ENCODE measurements around the gene DLGAP1. TPM values are rescaled to one million over a fixed set of nuclear protein-coding genes. Genes with fewer than 3 reads are reported as not detected.

Gene DLGAP1
- total and polyA plus RNA-seq, 2 of the 13 experiments (the other 11 are each of a cell fraction or from before 2014, with no cell fraction given): 0.01 TPM; not detected in 1

DNA sequence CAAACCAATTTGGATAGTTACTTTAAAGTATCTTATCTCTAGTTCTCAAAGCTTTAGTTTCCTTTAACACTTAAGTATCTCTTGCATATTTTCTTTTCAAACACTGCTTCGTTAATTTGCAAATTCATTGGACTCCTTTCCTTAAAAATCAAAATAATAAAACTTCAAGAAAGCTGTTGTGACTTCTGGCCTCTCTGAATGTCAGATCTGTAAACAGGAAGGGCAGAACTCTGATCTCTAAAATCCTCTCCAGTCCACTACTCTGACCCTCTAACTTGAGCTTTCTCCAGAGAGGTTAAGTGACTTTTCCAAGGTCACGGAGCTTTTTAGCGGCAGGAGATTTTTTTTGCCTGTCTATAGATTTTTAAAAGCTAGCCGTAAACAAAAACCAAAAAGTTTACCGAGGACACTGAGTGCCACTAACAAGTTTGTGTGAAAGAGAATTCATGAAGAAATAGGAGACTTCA lies 849.6 kb downstream of the DLGAP1 start (continued):
- TF ChIP-seq, protein P1, sequence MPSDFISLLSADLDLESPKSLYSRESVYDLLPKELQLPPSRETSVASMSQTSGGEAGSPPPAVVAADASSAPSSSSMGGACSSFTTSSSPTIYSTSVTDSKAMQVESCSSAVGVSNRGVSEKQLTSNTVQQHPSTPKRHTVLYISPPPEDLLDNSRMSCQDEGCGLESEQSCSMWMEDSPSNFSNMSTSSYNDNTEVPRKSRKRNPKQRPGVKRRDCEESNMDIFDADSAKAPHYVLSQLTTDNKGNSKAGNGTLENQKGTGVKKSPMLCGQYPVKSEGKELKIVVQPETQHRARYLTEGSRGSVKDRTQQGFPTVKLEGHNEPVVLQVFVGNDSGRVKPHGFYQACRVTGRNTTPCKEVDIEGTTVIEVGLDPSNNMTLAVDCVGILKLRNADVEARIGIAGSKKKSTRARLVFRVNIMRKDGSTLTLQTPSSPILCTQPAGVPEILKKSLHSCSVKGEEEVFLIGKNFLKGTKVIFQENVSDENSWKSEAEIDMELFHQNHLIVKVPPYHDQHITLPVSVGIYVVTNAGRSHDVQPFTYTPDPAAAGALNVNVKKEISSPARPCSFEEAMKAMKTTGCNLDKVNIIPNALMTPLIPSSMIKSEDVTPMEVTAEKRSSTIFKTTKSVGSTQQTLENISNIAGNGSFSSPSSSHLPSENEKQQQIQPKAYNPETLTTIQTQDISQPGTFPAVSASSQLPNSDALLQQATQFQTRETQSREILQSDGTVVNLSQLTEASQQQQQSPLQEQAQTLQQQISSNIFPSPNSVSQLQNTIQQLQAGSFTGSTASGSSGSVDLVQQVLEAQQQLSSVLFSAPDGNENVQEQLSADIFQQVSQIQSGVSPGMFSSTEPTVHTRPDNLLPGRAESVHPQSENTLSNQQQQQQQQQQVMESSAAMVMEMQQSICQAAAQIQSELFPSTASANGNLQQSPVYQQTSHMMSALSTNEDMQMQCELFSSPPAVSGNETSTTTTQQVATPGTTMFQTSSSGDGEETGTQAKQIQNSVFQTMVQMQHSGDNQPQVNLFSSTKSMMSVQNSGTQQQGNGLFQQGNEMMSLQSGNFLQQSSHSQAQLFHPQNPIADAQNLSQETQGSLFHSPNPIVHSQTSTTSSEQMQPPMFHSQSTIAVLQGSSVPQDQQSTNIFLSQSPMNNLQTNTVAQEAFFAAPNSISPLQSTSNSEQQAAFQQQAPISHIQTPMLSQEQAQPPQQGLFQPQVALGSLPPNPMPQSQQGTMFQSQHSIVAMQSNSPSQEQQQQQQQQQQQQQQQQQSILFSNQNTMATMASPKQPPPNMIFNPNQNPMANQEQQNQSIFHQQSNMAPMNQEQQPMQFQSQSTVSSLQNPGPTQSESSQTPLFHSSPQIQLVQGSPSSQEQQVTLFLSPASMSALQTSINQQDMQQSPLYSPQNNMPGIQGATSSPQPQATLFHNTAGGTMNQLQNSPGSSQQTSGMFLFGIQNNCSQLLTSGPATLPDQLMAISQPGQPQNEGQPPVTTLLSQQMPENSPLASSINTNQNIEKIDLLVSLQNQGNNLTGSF (CRISPR knock-in tag; IDR thresholded peaks at IDR 0.05): no peak
- TF ChIP-seq ZNF331 (CRISPR knock-in tag; IDR thresholded peaks at IDR 0.05) (no peak), ZNF615 (CRISPR knock-in tag; IDR thresholded peaks at IDR 0.05; ENCODE audit: borderline replicate concordance) (0 out of 2 replicates have a peak, but pooled peaks have one; percentile 29), MAF1 (CRISPR knock-in tag; IDR thresholded peaks at IDR 0.05; ENCODE audit: borderline replicate concordance) (no peak), ZNF207 (IDR thresholded peaks at IDR 0.05; ENCODE audit: borderline replicate concordance) (no peak), MBD4 (IDR thresholded peaks at IDR 0.05; ENCODE audit: borderline replicate concordance, low read length) (no peak), ZNF350 (CRISPR knock-in tag; IDR thresholded peaks at IDR 0.05; ENCODE audit: borderline replicate concordance, low read depth) (no peak), REXO4 (CRISPR knock-in tag; IDR thresholded peaks at IDR 0.05; ENCODE audit: borderline replicate concordance) (no peak), FOXA3 (CRISPR knock-in tag; IDR thresholded peaks at IDR 0.05) (0 out of 2 replicates have a peak, but pooled peaks have one; percentile 21), CTCF (CRISPR knock-in tag; IDR thresholded peaks at IDR 0.05) (no peak), MED1 (CRISPR knock-in tag; IDR thresholded peaks at IDR 0.05) (peak; percentile 20; the same call in 1 of the 2 replicates), ZNF75D (CRISPR knock-in tag; IDR thresholded peaks at IDR 0.05; ENCODE audit: borderline replicate concordance) (no peak), GRHL1 (CRISPR knock-in tag; conservative IDR thresholded peaks at IDR 0.05) (no peak), TAF1 (CRISPR knock-in tag; IDR thresholded peaks at IDR 0.05) (no peak), ZNF768 (CRISPR knock-in tag; IDR thresholded peaks at IDR 0.05) (peak; percentile 79; the same call in 1 of the 2 replicates)
- TF ChIP-seq, protein P2, sequence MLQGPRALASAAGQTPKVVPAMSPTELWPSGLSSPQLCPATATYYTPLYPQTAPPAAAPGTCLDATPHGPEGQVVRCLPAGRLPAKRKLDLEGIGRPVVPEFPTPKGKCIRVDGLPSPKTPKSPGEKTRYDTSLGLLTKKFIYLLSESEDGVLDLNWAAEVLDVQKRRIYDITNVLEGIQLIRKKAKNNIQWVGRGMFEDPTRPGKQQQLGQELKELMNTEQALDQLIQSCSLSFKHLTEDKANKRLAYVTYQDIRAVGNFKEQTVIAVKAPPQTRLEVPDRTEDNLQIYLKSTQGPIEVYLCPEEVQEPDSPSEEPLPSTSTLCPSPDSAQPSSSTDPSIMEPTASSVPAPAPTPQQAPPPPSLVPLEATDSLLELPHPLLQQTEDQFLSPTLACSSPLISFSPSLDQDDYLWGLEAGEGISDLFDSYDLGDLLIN (CRISPR knock-in tag; IDR thresholded peaks at IDR 0.05; ENCODE audit: borderline replicate concordance): no peak
- TF ChIP-seq, protein P3, sequence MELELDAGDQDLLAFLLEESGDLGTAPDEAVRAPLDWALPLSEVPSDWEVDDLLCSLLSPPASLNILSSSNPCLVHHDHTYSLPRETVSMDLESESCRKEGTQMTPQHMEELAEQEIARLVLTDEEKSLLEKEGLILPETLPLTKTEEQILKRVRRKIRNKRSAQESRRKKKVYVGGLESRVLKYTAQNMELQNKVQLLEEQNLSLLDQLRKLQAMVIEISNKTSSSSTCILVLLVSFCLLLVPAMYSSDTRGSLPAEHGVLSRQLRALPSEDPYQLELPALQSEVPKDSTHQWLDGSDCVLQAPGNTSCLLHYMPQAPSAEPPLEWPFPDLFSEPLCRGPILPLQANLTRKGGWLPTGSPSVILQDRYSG (CRISPR knock-in tag; IDR thresholded peaks at IDR 0.05): no peak
- TF ChIP-seq, protein P4, sequence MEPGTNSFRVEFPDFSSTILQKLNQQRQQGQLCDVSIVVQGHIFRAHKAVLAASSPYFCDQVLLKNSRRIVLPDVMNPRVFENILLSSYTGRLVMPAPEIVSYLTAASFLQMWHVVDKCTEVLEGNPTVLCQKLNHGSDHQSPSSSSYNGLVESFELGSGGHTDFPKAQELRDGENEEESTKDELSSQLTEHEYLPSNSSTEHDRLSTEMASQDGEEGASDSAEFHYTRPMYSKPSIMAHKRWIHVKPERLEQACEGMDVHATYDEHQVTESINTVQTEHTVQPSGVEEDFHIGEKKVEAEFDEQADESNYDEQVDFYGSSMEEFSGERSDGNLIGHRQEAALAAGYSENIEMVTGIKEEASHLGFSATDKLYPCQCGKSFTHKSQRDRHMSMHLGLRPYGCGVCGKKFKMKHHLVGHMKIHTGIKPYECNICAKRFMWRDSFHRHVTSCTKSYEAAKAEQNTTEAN (CRISPR knock-in tag; conservative IDR thresholded peaks at IDR 0.05): no peak

All from HepG2 (cell line).